ENCODE measurements around the gene SPATA13. TPM values are rescaled to one million over a fixed set of nuclear protein-coding genes. Genes with fewer than 3 reads are reported as not detected.

The SPATA13 gene
- total RNA-seq, 1 donor from 2014 or later, result 11.4 TPM

DNA sequence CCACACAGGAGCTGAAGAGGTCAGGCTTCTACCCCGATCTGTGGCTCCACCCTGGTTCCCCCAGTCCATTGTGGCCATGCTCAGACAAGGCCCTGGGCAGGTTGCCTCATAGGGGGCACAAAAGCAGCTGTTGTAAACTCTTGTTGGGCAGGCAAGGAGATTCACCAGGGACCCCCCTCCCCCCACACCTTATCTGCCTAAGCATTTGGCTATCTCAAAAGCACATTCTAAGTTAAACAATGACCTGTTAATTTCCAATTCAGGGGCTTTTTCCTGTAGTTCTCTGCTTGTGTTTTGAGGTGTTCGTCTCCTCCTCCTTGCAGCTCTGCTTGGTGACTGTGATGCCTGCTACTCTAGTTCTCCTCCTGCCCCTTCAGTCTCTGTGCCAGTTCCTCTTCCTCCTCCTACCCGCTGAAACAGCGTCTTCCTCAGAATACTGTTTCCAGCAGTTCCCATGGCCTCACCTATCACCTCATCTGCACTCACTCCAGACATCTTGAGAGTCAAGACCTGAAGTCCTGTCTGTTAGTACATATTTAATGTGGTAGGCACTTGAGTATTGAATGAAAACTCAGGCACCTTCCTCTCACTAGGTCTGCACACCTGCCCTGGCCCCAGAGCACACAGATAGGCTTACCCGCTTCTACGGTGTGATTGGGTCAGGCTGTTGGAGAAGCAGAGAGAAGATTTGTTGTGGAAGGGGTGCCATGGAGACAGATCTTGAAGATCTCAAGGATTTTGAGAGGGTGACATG lies 31.7 kb downstream of the SPATA13 start:
- Mint-ChIP-seq H3K9me3 (ENCODE audit: unreplicated experiment) (no peaks in the 10 kb centered on the region), H3K36me3 (ENCODE audit: low read depth, unreplicated experiment) (no peaks in the 10 kb centered on the region), H3K27ac (ENCODE audit: unreplicated experiment) (peak overlapping the region; percentile 95), H3K4me3 (ENCODE audit: unreplicated experiment) (peak overlapping the region; percentile 13), H3K27me3 (ENCODE audit: unreplicated experiment) (peaks cover 2% of the 10 kb centered on the region), H3K4me1 (ENCODE audit: unreplicated experiment) (peaks cover 36% of the 10 kb centered on the region)
- TF ChIP-seq, protein P1, sequence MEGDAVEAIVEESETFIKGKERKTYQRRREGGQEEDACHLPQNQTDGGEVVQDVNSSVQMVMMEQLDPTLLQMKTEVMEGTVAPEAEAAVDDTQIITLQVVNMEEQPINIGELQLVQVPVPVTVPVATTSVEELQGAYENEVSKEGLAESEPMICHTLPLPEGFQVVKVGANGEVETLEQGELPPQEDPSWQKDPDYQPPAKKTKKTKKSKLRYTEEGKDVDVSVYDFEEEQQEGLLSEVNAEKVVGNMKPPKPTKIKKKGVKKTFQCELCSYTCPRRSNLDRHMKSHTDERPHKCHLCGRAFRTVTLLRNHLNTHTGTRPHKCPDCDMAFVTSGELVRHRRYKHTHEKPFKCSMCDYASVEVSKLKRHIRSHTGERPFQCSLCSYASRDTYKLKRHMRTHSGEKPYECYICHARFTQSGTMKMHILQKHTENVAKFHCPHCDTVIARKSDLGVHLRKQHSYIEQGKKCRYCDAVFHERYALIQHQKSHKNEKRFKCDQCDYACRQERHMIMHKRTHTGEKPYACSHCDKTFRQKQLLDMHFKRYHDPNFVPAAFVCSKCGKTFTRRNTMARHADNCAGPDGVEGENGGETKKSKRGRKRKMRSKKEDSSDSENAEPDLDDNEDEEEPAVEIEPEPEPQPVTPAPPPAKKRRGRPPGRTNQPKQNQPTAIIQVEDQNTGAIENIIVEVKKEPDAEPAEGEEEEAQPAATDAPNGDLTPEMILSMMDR (IDR thresholded peaks at IDR 0.05; ENCODE audit: unreplicated experiment), result no peak
- peak; percentile 25 for DNase-seq (ENCODE audit: low spot score)

DNA sequence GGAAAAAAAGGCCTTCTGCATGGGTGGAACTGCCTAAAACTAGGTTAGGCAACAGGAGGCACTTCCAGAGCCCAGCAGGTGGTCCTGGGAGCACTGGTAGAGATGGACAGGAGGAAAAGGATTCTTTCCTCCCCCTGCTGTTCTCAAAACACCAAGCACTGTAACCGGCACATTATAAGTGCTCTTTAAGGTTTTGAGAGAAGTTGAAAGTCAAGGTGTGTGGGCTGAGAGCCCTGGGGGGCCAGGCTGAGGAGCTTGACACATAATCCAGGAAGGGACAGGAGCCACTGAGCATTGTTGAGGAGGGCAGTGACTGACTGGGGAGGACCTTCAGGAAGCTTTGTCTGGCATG lies 32.3 kb downstream of the SPATA13 start:
- peak overlapping the region; percentile 95 for H3K27ac Mint-ChIP-seq (ENCODE audit: unreplicated experiment)
- TF ChIP-seq, protein P1 (IDR thresholded peaks at IDR 0.05; ENCODE audit: unreplicated experiment), result no peak
- H3K36me3 Mint-ChIP-seq (ENCODE audit: low read depth, unreplicated experiment), result no peaks in the 10 kb centered on the region
- peaks cover 36% of the 10 kb centered on the region for H3K4me1 Mint-ChIP-seq (ENCODE audit: unreplicated experiment)
- no peaks in the 10 kb centered on the region for H3K9me3 Mint-ChIP-seq (ENCODE audit: unreplicated experiment)
- no peak for DNase-seq (ENCODE audit: low spot score)
- H3K27me3 Mint-ChIP-seq (ENCODE audit: unreplicated experiment), result peaks cover 2% of the 10 kb centered on the region
- no peak overlapping the region for H3K4me3 Mint-ChIP-seq (ENCODE audit: unreplicated experiment)

DNA sequence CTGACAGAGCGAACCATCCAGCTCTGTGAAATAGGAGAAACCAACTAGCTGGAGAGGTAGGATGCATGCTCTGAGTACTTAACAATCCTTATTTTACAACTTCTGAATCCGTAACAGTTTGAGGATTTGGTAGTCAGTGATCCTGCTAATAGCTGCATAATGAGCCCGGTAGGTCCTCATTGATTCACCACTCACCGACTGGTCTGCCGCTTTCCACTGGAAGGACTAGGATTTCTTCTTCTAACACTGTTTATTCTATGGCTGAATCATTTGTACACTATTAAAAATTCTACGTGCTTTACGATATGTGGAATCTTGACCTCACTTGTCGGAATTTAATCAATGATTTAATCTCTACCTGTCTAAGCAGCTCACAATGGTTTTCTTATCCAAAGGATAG lies 33.9 kb downstream of the SPATA13 start:
- no peak overlapping the region for H3K4me3 Mint-ChIP-seq (ENCODE audit: unreplicated experiment)

DNA sequence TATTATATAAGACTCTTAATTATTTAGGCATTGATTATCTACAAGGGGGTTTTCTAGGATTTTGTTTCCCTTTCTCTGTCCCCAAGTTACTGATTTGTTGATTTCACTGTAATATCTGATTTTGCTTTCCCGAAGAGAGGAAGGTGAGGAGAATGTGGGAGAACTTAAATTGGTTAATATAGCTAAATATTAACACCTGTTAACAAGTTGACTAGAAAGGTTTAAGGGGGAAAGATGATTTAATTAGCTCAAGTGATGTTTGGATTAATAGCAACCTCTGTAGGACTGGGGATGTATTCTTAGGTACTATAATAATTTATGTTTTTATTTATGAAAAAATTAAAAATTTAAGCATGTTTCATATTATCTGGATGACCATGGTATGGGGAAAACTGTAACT lies 35.1 kb downstream of the SPATA13 start:
- H3K27me3 Mint-ChIP-seq (ENCODE audit: unreplicated experiment), result peaks cover 2% of the 10 kb centered on the region
- H3K4me1 Mint-ChIP-seq (ENCODE audit: unreplicated experiment), result peaks cover 34% of the 10 kb centered on the region
- no peaks in the 10 kb centered on the region for H3K36me3 Mint-ChIP-seq (ENCODE audit: low read depth, unreplicated experiment)
- H3K9me3 Mint-ChIP-seq (ENCODE audit: unreplicated experiment), result no peaks in the 10 kb centered on the region
- H3K4me3 Mint-ChIP-seq (ENCODE audit: unreplicated experiment), result no peak overlapping the region
- no peak overlapping the region for H3K27ac Mint-ChIP-seq (ENCODE audit: unreplicated experiment)
- TF ChIP-seq, protein P1 (IDR thresholded peaks at IDR 0.05; ENCODE audit: unreplicated experiment), result no peak
- DNase-seq (ENCODE audit: low spot score), result no peak

More for the DNA sequence above, 33.9 kb downstream of the SPATA13 start:
- TF ChIP-seq, protein P1 (IDR thresholded peaks at IDR 0.05; ENCODE audit: unreplicated experiment), result no peak
- peaks cover 36% of the 10 kb centered on the region for H3K4me1 Mint-ChIP-seq (ENCODE audit: unreplicated experiment)
- no peaks in the 10 kb centered on the region for H3K9me3 Mint-ChIP-seq (ENCODE audit: unreplicated experiment)
- no peak overlapping the region for H3K27ac Mint-ChIP-seq (ENCODE audit: unreplicated experiment)
- peaks cover 2% of the 10 kb centered on the region for H3K27me3 Mint-ChIP-seq (ENCODE audit: unreplicated experiment)
- no peak for DNase-seq (ENCODE audit: low spot score)
- H3K36me3 Mint-ChIP-seq (ENCODE audit: low read depth, unreplicated experiment), result no peaks in the 10 kb centered on the region

DNA sequence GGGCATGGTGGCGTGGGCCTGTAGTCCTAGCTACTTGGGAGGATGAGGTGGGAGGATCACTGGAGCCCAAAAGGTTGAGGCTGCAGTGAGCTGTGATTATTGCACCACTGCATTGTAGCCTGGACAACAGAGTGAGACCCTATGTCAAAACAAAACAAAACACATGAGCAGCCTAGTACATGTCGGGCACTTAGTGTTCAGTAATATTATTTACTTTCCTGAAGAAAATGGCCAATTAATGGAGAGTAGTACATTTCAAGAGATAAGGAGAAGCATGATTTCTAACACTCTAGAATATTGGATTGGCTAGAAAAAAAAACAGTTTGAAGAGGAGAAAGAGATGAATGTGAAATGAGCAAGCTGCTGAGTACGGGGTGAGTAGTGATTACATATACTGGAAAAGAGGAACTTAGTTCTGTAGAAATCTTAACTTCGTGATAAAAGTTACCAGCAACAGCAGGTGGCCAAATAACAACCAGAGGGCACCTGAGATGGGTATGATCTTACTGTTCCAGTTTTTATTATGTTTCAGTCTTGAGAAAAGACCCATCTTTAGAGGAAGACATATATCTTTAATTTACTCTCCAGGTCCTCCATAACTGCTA lies 36.2 kb downstream of the SPATA13 start:
- no peak overlapping the region for H3K4me3 Mint-ChIP-seq (ENCODE audit: unreplicated experiment)
- H3K36me3 Mint-ChIP-seq (ENCODE audit: low read depth, unreplicated experiment), result no peaks in the 10 kb centered on the region
- H3K4me1 Mint-ChIP-seq (ENCODE audit: unreplicated experiment), result peaks cover 32% of the 10 kb centered on the region
- TF ChIP-seq, protein P1 (IDR thresholded peaks at IDR 0.05; ENCODE audit: unreplicated experiment), result no peak
- H3K27me3 Mint-ChIP-seq (ENCODE audit: unreplicated experiment), result peaks cover 2% of the 10 kb centered on the region
- DNase-seq (ENCODE audit: low spot score), result no peak
- H3K9me3 Mint-ChIP-seq (ENCODE audit: unreplicated experiment), result no peaks in the 10 kb centered on the region
- H3K27ac Mint-ChIP-seq (ENCODE audit: unreplicated experiment), result no peak overlapping the region
